D721Med (cell line): Measurements from ENCODE around the gene PPCDC.

Source experiments
- DNase-seq: peaks from one replicate; pipeline ENCODE4 v3.0.0; 2011; ENCODE audit warnings: low spot score; ENCODE audit not compliant: insufficient read length
- FAIRE-seq: peaks from 2 replicates; lab custom pipeline; 2011; peaks lifted over from hg19 to GRCh38; lab: Jason Lieb, UNC
- TF ChIP-seq, protein P1 (sequence below): IDR thresholded peaks from 2 replicates; pipeline ENCODE4 v1.5.1; 2012; ENCODE audit warnings: mild to moderate bottlenecking, control low read depth; ENCODE audit not compliant: insufficient read depth; ENCODE audit errors: missing control alignments

PPCDC gene

DNA sequence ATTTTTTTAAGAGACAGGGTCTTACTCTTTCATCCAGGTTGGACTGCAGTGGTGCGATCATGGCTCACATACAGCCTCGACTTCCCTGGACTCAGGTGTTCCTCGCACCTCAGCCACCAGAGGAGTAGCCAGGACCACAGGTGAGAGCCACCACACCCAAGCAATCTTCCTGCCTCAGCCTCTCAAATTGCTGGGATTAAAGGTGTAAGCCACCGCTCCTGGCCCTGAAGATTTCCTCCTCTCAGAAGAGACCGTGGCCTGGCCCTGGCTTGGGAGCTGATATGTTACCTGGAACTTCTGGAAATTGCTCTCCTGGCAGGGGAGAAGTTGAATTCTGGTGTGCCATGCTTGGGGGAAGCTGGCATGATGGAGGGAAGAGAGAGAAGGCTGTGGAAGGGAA lies 36.2 kb downstream of the PPCDC start:
- TF ChIP-seq, protein P1, sequence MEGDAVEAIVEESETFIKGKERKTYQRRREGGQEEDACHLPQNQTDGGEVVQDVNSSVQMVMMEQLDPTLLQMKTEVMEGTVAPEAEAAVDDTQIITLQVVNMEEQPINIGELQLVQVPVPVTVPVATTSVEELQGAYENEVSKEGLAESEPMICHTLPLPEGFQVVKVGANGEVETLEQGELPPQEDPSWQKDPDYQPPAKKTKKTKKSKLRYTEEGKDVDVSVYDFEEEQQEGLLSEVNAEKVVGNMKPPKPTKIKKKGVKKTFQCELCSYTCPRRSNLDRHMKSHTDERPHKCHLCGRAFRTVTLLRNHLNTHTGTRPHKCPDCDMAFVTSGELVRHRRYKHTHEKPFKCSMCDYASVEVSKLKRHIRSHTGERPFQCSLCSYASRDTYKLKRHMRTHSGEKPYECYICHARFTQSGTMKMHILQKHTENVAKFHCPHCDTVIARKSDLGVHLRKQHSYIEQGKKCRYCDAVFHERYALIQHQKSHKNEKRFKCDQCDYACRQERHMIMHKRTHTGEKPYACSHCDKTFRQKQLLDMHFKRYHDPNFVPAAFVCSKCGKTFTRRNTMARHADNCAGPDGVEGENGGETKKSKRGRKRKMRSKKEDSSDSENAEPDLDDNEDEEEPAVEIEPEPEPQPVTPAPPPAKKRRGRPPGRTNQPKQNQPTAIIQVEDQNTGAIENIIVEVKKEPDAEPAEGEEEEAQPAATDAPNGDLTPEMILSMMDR: no peak
- no peak for DNase-seq
- no peak for FAIRE-seq

DNA sequence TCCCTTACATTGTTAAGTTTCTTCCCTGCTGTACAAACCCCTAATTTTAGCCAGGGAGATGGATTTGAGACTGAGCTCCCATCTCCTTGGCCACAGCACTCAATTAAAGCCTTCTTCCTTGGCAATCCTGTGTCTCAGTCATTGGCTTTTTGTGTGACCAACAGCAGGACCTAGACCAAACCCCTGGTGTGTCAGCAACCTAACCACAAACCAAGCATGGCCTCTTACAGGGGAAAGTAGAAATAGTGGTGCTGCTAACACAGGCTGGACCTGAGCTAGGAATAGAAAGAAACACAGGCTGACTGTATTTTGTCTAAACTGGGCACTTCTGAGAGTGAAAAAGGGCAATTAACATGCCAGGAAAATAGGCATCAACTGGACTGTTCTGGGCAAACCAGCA lies 37.9 kb downstream of the PPCDC start:
- DNase-seq (no peak), FAIRE-seq (no peak)
- TF ChIP-seq, protein P1: no peak

DNA sequence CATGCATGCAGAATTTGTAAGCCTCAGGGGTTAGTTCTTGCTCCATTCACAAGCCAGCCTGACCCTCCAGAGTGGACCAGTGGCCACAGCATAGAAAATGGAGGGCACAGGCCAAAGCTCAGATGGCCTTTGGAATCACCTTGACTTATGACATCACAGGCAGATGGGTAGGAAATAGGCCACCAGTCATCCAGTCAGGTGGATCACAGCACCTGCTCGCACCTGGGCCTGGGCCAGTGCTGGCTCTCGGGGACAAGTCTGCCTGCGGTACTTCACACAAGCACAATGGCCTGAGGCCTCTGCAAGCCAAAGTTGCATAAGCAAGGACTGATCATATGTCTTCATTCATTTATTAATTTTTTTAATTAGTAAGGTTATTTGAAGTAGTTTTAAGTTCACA lies 39.3 kb downstream of the PPCDC start:
- DNase-seq (no peak), FAIRE-seq (no peak)
- TF ChIP-seq, protein P1: no peak

DNA sequence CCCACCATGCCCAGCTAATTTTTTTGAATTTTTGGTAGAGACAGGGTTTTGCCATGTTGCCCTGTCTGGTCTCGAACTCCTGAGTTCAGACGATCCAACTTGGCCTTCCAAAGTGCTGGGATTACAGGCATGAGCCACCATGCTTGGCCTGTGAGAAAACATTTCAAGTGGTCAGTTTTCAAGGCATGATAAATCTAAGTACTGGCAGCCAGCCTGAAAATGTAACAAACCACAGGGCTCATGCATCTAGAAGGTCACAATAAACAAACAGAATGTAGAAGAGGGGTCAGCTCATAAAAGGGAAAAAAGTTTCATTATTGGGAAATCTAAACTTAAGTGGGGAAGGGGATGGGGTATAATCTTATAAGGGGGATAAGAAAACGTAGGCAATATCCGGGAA lies 39.9 kb downstream of the PPCDC start:
- no peak for FAIRE-seq
- DNase-seq: no peak
- TF ChIP-seq, protein P1: no peak

DNA sequence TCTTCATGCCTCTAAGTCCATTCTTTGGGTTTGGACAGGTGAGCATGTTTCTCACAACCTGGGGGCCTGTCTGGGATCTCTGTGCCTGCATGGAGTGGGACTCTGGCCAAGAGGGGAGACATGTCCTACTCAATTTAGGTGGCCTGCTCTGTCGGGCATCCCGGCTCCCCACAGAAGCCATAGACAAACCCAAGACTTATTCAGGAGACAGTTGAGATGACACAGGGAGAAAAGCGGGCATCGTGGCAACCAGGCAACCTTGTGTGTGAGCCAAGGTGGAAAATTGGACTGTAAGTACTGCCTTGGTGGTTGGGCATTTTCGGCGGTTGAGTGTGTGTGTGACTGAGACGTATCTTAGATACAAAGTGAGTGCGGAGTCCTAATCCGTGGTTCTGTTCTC lies 40.5 kb downstream of the PPCDC start:
- TF ChIP-seq, protein P1: no peak
- FAIRE-seq (no peak), DNase-seq (no peak)

DNA sequence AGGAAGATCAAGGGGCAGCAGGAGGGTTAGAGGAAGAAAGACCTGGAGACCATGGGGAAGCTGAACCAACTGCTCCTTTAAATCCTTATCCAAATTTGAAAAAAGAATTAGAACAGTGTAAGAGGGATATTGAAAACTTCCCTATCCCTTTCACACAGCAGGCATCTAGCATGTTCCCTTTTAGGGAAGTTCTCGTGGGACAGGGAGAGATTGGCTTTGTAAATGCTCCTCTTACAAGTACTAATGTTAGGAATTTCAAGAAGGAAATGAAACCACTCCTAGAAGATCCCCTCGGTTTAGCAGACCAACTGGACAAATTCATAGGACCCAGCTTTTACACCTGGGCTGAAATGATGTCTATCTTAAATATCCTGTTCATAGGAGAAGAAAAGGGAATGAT lies 41.5 kb downstream of the PPCDC start:
- FAIRE-seq (no peak), DNase-seq (no peak)
- TF ChIP-seq, protein P1: no peak

DNA sequence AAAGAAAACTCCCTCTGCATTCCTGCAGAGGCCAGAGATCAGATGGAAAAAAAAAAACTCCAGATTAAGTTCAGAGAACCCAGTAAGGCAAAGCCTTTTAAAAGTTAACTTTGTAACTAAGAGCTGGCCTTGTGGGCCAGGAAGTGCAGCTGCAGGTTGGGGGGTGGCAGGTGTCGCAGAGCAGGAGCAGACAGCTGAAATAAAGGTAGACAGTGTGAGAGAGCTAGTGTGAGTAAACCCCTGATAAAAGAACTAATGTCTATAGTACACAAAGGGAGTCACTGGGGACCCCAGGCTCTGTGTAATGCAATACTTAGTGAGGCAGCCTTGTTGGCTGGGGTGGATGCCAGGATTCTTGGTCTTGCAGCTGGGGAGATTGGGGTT lies 42.1 kb downstream of the PPCDC start:
- TF ChIP-seq, protein P1: no peak
- FAIRE-seq (no peak), DNase-seq (no peak)
